GM12801 (cell line): Measurements from ENCODE around the gene RAMP1.

Experiments used
- TF ChIP-seq, protein P1 (sequence below): IDR thresholded peaks from one replicate; pipeline ENCODE4 v1.5.1; 2011; ENCODE audit warnings: control low read depth; ENCODE audit not compliant: insufficient read length; ENCODE audit errors: extremely low read depth

RAMP1 gene

DNA sequence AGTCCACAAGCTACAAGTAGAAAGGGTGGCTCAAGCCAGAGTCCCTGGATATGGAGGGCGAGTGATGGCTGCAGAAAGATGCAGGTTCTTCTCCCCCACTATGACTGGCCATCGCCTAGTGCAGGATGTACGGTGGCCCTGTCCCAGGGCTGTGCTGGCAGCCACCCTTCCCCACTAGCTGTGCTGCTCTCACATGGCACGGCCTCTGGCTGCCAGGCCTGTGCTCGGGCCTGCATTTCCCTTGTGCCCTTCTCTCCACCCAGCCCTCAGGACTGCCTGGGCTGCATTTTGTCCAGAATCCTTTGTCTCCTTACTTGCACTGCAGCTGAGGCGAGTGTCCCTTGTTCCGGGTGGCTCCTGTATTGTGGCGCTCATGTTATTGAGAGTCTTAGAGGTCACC is 1.6 kb upstream of the RAMP1 start:
- TF ChIP-seq, protein P1, sequence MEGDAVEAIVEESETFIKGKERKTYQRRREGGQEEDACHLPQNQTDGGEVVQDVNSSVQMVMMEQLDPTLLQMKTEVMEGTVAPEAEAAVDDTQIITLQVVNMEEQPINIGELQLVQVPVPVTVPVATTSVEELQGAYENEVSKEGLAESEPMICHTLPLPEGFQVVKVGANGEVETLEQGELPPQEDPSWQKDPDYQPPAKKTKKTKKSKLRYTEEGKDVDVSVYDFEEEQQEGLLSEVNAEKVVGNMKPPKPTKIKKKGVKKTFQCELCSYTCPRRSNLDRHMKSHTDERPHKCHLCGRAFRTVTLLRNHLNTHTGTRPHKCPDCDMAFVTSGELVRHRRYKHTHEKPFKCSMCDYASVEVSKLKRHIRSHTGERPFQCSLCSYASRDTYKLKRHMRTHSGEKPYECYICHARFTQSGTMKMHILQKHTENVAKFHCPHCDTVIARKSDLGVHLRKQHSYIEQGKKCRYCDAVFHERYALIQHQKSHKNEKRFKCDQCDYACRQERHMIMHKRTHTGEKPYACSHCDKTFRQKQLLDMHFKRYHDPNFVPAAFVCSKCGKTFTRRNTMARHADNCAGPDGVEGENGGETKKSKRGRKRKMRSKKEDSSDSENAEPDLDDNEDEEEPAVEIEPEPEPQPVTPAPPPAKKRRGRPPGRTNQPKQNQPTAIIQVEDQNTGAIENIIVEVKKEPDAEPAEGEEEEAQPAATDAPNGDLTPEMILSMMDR: no peak

DNA sequence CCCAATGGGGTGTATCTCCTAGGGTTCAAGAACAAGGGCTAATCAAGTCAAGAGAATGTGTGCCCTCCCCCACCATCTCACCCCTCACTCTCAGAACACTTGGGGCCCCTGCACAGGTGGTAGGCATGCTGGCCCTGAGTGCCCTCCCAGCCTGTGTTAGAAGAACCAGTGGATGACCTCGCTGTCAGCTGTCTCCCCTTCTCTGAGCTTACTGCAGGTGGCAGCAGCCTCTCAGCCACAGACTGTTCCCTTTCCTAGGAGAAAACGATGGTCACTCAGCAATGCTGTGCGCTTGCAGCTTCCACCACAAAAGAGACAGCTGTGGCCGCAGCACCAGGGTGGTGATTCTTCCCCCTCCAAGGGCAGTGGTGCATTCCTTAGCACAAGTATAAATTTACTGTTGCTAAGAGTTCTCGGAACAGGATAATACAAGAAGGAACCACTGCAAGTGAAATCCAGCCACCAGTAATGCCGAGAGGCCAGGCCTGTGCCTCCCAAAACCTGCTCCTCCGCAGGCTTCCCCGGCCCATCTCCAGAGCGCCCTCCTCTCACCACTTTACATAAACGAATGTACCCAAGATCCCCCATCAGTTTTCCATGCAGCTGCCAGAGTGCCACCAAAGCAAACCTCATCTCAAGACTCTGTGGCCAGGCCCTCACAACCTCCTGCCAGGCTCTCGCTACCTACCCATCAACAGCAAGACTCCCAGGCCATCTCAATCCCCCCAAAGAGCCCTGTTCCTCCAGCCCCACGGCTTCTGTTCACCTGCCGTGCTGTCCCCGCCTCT is 935 bp upstream of the RAMP1 start:
- TF ChIP-seq, protein P1: no peak

GRCh38 chr2:237859082-237859433 is 365 bp upstream of the RAMP1 start:
- TF ChIP-seq, protein P1: no peak

DNA sequence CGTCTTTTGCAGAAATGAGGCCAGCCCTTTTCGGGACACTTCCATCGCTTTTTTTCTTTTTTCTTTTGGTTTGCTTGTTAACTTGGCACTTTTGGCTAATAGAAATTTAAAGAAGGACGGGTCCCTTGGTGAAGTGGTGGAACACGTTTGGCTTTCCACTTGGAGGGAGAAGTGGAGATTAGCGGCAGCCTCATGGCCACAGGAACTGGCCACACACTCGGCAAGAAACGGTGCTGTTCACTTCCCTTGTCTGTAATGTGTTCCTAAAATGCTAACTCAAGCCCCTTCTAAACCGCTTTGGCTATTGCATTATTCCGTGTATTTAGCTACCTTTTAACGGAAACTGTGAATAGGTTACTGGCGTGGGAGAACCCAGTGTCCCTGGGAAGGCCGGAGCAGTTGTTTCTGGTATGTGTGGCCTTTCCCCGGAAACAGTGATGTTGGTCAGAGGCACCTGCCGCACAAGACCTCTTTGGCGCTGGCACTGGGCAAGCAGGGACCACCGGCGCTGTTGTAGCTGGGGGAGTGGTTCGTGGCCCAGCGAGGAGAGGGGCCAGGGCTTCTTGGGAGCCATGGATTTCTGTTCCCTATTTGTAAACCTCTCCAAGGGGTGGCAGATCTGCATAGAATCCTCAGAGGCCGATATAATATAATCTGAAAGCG is 981 bp downstream of the RAMP1 start:
- TF ChIP-seq, protein P1: no peak

DNA sequence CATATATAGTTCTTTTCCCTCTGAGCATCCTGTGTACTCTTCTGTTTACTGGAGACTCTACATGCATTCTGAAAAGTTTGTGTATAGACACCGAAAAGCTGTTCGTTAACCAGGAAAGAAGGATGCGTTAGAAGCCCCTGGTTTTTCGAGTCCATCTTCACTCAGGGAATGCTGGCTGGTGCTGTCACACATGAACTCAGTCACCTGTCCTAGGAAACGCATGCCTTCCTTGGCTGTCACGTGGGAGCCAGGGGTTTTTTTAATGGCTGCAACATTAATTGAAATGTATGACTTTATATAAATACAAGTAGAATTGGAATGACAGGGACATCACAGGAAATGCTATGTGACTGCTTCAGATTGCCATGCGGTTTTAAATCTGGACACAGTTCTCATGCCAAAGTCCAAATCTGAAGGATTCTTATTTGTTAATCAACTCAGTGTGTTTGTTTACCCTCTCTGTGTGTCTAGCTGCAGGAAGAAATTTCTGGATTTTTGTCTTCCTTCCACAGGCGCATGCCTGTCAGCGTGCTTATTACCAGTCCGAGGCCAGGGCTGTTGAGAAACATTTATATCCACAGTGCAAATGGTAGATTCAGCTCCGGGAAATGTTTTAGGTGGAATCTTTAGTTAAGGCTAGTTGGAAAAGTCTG is 2.6 kb downstream of the RAMP1 start:
- TF ChIP-seq, protein P1: no peak

DNA sequence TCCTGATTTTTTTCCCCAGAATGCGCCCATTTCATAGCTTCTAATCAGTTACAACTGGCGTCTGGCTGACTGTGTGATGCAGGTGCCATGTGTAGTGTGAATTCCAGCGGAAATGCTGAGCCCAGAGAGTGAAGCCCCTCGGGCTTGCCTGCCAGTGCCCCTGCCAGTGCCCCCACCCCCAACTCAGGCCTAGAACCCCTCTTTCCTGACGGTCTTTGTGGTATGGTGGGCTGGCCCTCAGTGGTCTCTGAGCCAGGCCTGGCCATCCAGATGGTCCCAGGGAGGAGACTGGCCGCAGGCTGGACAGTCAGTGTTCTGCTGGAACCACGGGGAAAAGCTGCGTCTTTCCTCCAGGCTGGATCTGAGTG is 3.1 kb downstream of the RAMP1 start:
- TF ChIP-seq, protein P1: no peak

DNA sequence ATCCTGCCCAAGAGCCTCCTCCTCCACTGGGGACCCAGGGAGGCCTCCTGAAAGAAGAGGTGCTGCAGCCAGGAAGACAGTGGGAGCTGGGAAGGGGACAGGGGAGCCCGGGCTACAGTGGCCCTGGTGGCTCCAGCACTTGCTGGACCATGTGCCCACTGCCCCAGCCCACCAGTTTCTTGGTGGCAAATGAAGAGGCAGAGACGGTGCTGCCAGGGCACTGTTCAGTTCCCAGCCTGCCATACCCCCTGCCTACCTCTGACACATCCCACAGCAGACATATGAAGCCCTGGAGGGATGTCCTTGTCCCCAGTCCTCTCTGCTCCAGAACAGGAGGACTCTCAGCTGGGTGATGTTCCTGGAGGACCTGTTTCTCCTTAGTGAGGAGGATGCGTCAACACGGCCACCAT is 3.7 kb downstream of the RAMP1 start:
- TF ChIP-seq, protein P1: no peak
